Endothelial cell (in vitro differentiated cells): ENCODE measurements around the gene STEAP3. TPM values are rescaled to one million over a fixed set of nuclear protein-coding genes. Genes with fewer than 3 reads are reported as not detected.

Experiments
- DNase-seq: peaks from one replicate; pipeline ENCODE4 v3.0.0; 2021; ENCODE audit warnings: low spot score
- H3K27ac Mint-ChIP-seq: one replicate; pipeline ENCODE4 v1.8.0; 2021; ENCODE audit warnings: mixed read lengths, inconsistent platforms; ENCODE audit not compliant: unreplicated experiment
- H3K27me3 Mint-ChIP-seq: one replicate; pipeline ENCODE4 v1.8.0; 2021; ENCODE audit warnings: mild to moderate bottlenecking, moderate library complexity, mixed read lengths, inconsistent platforms; ENCODE audit not compliant: unreplicated experiment
- H3K36me3 Mint-ChIP-seq: one replicate; pipeline ENCODE4 v1.8.0; 2021; ENCODE audit warnings: mild to moderate bottlenecking, low read depth, mixed read lengths, inconsistent platforms; ENCODE audit not compliant: unreplicated experiment
- H3K4me1 Mint-ChIP-seq: one replicate; pipeline ENCODE4 v1.8.0; 2021; ENCODE audit warnings: mild to moderate bottlenecking, mixed read lengths, inconsistent platforms; ENCODE audit not compliant: unreplicated experiment
- H3K4me3 Mint-ChIP-seq: one replicate; pipeline ENCODE4 v1.8.0; 2021; ENCODE audit warnings: mild to moderate bottlenecking, mixed read lengths, inconsistent platforms; ENCODE audit not compliant: unreplicated experiment
- H3K9me3 Mint-ChIP-seq: one replicate; pipeline ENCODE4 v1.8.0; 2021; ENCODE audit warnings: mixed read lengths, inconsistent platforms; ENCODE audit not compliant: unreplicated experiment
- CTCF ChIP-seq: fragments of 200-600 bp; sonication (generic); IDR thresholded peaks from one replicate; pipeline ENCODE4 v1.5.0; 2021; ENCODE audit warnings: antibody characterized with exemption; ENCODE audit not compliant: unreplicated experiment
- total RNA-seq: library from RNA; stranded (reverse); fragmentation: NEBNext Ultra II Directional; extraction: Animal tissue kit (Norgen Biotek cat#: 25700); gene quantifications from one replicate; pipeline ENCODE4 v1.2.1, GENCODE V29; 2021; ENCODE audit not compliant: unreplicated experiment

Gene STEAP3
- total RNA-seq, 1 donor from 2014 or later: 17.9 TPM

GRCh38 chr2:119204525-119204924, 19.1 kb upstream of the STEAP3 start:
- Mint-ChIP-seq H3K36me3 (no peaks in the 10 kb centered on the region), H3K4me3 (no peak overlapping the region), H3K9me3 (no peaks in the 10 kb centered on the region), H3K27ac (no peak overlapping the region), H3K27me3 (peaks cover 4% of the 10 kb centered on the region), H3K4me1 (peaks cover 13% of the 10 kb centered on the region)
- TF ChIP-seq CTCF: no peak
- DNase-seq: no peak

- H3K36me3 Mint-ChIP-seq: no peaks in the 10 kb centered on the region
- DNase-seq: no peak
- H3K4me1 Mint-ChIP-seq: peaks cover 13% of the 10 kb centered on the region
- H3K9me3 Mint-ChIP-seq: no peaks in the 10 kb centered on the region
- no peak for TF ChIP-seq CTCF
- no peak overlapping the region for H3K4me3 Mint-ChIP-seq
- peaks cover 4% of the 10 kb centered on the region for H3K27me3 Mint-ChIP-seq
- no peak overlapping the region for H3K27ac Mint-ChIP-seq
Observed at GRCh38 chr2:119205001-119205706, 18.5 kb upstream of the STEAP3 start.

DNA sequence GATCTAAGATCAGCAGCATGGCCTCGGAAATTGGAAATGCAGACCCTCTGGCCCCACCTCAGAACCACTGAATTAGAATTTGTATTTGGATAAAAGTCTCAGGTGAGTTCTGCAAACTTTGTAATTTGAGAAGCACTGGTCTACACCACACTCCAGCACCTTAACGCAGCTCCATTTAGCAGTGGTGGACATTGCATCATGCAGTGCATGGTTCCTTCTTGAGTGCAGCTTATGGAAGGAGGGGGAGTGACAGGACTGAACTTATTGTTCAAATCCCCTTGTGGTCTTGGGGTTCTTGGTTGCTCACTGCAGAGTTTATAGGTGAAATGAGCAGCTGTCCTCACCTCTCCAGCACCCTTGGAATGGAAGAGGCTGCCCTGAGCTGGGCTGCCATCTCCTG, 17.4 kb upstream of the STEAP3 start:
- Mint-ChIP-seq H3K4me3 (no peak overlapping the region), H3K9me3 (no peaks in the 10 kb centered on the region), H3K4me1 (peaks cover 13% of the 10 kb centered on the region), H3K36me3 (no peaks in the 10 kb centered on the region), H3K27ac (no peak overlapping the region), H3K27me3 (peaks cover 4% of the 10 kb centered on the region)
- no peak for DNase-seq
- no peak for TF ChIP-seq CTCF

DNA sequence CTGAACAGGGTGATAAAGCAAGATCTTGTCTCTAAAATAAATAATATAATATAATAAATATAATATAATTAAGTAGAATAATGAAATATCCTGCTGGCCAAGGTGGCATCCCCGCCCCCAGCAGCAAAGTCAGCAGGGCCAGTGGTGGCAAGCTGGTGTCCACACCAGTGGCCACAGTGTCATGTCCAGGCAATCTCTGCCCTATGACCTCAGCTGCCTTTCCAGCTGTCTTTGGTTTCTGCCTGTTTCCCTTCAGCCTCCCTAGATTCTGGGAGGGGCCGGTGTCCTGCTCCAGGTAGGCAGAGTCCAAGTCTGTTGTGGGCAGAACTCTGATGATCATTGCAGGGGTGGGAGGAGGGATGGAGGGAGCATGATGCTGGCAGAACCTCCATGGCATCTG, 16.2 kb upstream of the STEAP3 start:
- Mint-ChIP-seq H3K27ac (no peak overlapping the region), H3K4me3 (no peak overlapping the region), H3K36me3 (no peaks in the 10 kb centered on the region), H3K27me3 (peaks cover 4% of the 10 kb centered on the region), H3K4me1 (peaks cover 15% of the 10 kb centered on the region), H3K9me3 (no peaks in the 10 kb centered on the region)
- no peak for DNase-seq
- TF ChIP-seq CTCF: no peak

GRCh38 chr2:119208791-119209203, 14.8 kb upstream of the STEAP3 start:
- H3K4me3 Mint-ChIP-seq: no peak overlapping the region
- H3K36me3 Mint-ChIP-seq: no peaks in the 10 kb centered on the region
- DNase-seq: no peak
- no peak for TF ChIP-seq CTCF
- H3K27ac Mint-ChIP-seq: no peak overlapping the region
- peaks cover 4% of the 10 kb centered on the region for H3K27me3 Mint-ChIP-seq
- no peaks in the 10 kb centered on the region for H3K9me3 Mint-ChIP-seq
- peaks cover 15% of the 10 kb centered on the region for H3K4me1 Mint-ChIP-seq
